Esophagus muscularis mucosa (tissue), 4 donors: ENCODE results near the gene FAM76B. TPM values are rescaled to one million over a fixed set of nuclear protein-coding genes. Genes with fewer than 3 reads are reported as not detected.

Experiments used
- DNase-seq: peaks from one replicate; pipeline ENCODE4 v3.0.0-alpha.2; 2017; ENCODE audit errors: extremely low spot score
- H3K27ac ChIP-seq, 4 donors: fragments of 200-600 bp; sonication (generic); replicated peaks in 1 of 4; 1 replicate in 3 of 4; 2 replicates in 1 of 4; pipeline ENCODE4 v1.5.1; 2016 to 2019; ENCODE audit warnings: mild to moderate bottlenecking in 1 of 4
- H3K27me3 ChIP-seq, 4 donors: fragments of 200-600 bp; sonication (generic); one replicate each; pipeline versions ENCODE4 v1.5.1 to v1.6.0; 2016 to 2019
- H3K36me3 ChIP-seq, 4 donors: fragments of 200-600 bp; sonication (generic); one replicate each; pipeline ENCODE4 v1.5.1; 2016 to 2019
- H3K4me1 ChIP-seq, 4 donors: fragments of 200-600 bp; sonication (generic); one replicate each; pipeline ENCODE4 v1.5.1; 2016 to 2019
- H3K4me3 ChIP-seq, 4 donors: fragments of 200-600 bp; sonication (generic); 1 replicate in 2 of 4; 2 replicates in 2 of 4; pipeline ENCODE4 v1.5.1; 2016 to 2019; ENCODE audit warnings: mild to moderate bottlenecking in 4 of 4, moderate library complexity in 1 of 4
- H3K9me3 ChIP-seq, 4 donors: fragments of 200-600 bp; sonication (generic); 1 replicate in 3 of 4; 2 replicates in 1 of 4; pipeline ENCODE4 v1.5.1; 2016 to 2019
- EP300 ChIP-seq: sonication (generic); formaldehyde crosslinking; IDR thresholded peaks from one replicate; pipeline ENCODE4 v1.6.1; 2017; ENCODE audit warnings: antibody characterized with exemption
- POLR2A ChIP-seq: fragments of 450-650 bp; IDR thresholded peaks from one replicate; pipeline ENCODE4 v1.6.1; 2017; ENCODE audit warnings: antibody characterized with exemption, moderate library complexity, mild to moderate bottlenecking, low read depth
- POLR2AphosphoS5 ChIP-seq, 2 donors: sonication (generic); formaldehyde crosslinking; IDR thresholded peaks; one replicate each; pipeline ENCODE4 v1.6.1; 2017; ENCODE audit warnings: antibody characterized with exemption in 2 of 2
- WGBS: methylation state at CpG from one replicate; pipeline ENCODE4 v1.1.5; 2018; 5-methylcytosine and 5-hydroxymethylcytosine counted together
- intact Hi-C: fragments of 100-400 bp; cut with DNase I; formaldehyde crosslinking; loops from one replicate; pipeline ENCODE4 v1.15.1; 2023
- total RNA-seq, 4 donors: library from RNA; depleted of rRNA; stranded (reverse); fragments of >200 nt; gene quantifications; one replicate each; pipeline versions ENCODE4 v1.1.0 to v1.2.1, GENCODE V29; 2016
- TF ChIP-seq, protein P1 (sequence below), 3 experiments: fragments of 200-600 bp in 2 of 3; fragments of 450-650 bp in 1 of 3; sonication (generic) in 2 of 3; IDR thresholded peaks; one replicate each; pipeline ENCODE4 v1.5.1; 2017 to 2019; ENCODE audit warnings: antibody characterized with exemption in 3 of 3, mild to moderate bottlenecking in 2 of 3, moderate library complexity in 1 of 3

FAM76B gene
- total RNA-seq, 4 donors from 2014 or later = 11.3 to 30.3 (median 17.0) TPM

DNA sequence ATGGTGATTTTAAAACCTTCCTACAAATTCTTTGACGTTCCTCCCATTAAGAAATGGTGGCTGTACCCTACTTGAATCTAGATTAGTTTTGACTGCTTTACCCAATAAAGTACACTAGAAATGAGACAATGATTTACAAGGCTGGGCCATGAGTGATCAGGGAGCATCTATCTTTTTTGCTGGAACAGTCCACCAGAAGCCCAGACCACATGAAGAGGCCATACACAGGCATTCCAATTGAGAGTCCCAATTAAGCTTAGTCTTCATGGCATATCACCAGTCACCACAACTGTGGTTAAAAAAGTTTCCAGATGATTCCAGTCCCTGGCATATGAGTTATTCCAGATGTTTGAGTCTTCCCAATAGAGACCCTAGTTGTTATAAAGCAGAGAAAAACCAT is 39.5 kb downstream of the FAM76B start:
- Histone ChIP-seq H3K36me3 (no peaks in the 10 kb centered on the region), H3K4me3 (no peak overlapping the region), H3K9me3 (no peaks in the 10 kb centered on the region), H3K4me1 (no peaks in the 10 kb centered on the region), H3K27ac (no peak overlapping the region), H3K27me3 (no peaks in the 10 kb centered on the region)
- 90% methylated on average over 1 of the region's 1 CpG for WGBS
- no peak for DNase-seq
- TF ChIP-seq POLR2A = no peak
- TF ChIP-seq POLR2AphosphoS5 (IDR thresholded peaks at IDR 0.05) = no peak
- no peak for TF ChIP-seq EP300
- TF ChIP-seq, protein P1, sequence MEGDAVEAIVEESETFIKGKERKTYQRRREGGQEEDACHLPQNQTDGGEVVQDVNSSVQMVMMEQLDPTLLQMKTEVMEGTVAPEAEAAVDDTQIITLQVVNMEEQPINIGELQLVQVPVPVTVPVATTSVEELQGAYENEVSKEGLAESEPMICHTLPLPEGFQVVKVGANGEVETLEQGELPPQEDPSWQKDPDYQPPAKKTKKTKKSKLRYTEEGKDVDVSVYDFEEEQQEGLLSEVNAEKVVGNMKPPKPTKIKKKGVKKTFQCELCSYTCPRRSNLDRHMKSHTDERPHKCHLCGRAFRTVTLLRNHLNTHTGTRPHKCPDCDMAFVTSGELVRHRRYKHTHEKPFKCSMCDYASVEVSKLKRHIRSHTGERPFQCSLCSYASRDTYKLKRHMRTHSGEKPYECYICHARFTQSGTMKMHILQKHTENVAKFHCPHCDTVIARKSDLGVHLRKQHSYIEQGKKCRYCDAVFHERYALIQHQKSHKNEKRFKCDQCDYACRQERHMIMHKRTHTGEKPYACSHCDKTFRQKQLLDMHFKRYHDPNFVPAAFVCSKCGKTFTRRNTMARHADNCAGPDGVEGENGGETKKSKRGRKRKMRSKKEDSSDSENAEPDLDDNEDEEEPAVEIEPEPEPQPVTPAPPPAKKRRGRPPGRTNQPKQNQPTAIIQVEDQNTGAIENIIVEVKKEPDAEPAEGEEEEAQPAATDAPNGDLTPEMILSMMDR (IDR thresholded peaks at IDR 0.05) = no peak
- intact Hi-C loops = no loop called here

DNA sequence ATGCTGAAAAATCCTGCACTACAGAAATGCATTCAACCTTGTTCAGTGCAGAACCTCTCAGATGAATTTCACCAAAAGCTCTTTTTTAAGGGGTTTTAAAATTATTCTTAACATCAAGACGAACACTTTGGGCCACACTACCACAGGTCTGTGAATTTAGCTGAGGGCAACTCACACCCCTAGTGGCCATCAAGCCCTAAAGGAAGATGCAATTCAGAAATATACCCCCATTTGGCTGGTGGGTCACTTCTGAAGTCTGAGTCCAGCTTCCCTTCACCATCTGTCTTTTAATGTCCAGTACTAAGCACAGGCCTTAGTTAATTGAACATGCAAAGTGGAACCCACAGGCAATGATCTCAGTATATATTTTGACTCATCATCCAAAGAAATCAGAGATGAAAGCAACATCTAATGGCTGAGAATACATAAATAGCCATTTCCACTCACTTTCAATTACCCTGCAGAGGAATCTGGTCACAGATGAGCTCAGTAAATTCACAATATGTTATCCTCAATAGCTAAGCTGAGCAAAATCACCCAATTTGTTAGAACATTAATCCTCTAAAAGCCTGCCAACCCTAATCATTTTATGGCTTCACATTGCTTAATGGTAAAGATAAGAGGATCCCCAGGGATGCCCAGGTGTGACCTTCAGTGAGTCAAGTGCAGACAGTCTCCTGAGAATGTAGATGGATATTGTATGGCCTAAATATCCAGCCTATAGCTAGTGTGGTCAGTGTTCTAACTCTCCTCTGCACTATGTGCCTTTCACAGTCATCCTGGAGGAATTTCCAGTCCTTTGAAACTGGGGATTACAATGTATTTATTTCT is 50.3 kb downstream of the FAM76B start:
- no peaks in the 10 kb centered on the region for H3K9me3 ChIP-seq
- H3K27ac ChIP-seq = no peak overlapping the region
- TF ChIP-seq, protein P1 (IDR thresholded peaks at IDR 0.05) = no peak
- no peak for TF ChIP-seq EP300
- H3K4me1 ChIP-seq = peaks cover 0 to 2% (median 0%) of the 10 kb centered on the region in 4 donors
- no peaks in the 10 kb centered on the region for H3K27me3 ChIP-seq
- H3K4me3 ChIP-seq = no peak overlapping the region
- DNase-seq = no peak
- H3K36me3 ChIP-seq = no peaks in the 10 kb centered on the region
- intact Hi-C loops = no loop called here
- WGBS = 0% methylated on average over 1 of the region's 1 CpG

DNA sequence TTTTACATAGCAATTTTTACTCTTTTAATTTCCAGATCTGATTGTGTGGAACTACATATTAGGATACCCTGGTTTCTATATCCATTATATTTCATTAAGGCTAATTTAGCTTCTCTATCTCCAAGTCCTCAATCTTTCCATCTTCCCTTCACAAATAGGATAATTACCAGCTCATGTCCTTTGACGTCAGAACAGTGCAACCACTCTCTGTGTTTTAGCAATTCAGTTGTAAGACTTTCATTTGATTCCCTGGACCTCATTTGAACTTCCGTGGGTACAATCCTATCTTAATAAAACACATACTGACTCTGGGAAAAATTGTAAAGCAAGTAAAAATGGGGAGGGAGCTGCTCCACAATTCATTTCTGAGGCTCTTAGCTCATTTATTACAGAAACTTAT is 52.8 kb downstream of the FAM76B start:
- peaks cover 0 to 7% (median 3%) of the 10 kb centered on the region in 4 donors for H3K4me1 ChIP-seq
- no peaks in the 10 kb centered on the region for H3K9me3 ChIP-seq
- H3K4me3 ChIP-seq = no peak overlapping the region
- TF ChIP-seq, protein P1 (IDR thresholded peaks at IDR 0.05) = no peak
- TF ChIP-seq POLR2AphosphoS5 (IDR thresholded peaks at IDR 0.05) (no peak), POLR2A (no peak), EP300 (no peak)
- WGBS = 76% methylated on average over 2 of the region's 2 CpGs
- no peaks in the 10 kb centered on the region for H3K36me3 ChIP-seq
- no peaks in the 10 kb centered on the region for H3K27me3 ChIP-seq
- no peak for DNase-seq
- intact Hi-C loops = no loop called here
- H3K27ac ChIP-seq = no peak overlapping the region

DNA sequence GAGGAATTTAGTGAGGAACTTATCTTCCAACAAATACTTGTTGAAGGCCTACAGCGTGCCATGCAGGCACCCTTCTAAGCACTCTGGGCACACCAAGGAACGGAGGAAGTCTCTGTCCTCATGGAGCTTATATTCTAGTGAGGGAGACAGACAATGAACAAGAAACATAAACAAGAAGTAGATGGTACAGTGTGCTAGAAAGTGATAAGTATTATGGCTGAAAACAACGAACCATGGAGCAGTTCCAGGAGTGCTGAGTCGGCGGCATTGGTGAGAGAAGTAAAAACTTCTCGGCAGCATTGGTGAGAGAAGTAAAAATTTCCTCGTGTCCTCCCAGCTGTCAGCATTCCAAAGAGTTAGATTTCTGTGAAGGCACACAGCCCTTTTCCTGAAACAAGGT is 53.2 kb downstream of the FAM76B start:
- Histone ChIP-seq H3K27me3 (no peaks in the 10 kb centered on the region), H3K4me3 (no peak overlapping the region), H3K9me3 (no peaks in the 10 kb centered on the region), H3K36me3 (no peaks in the 10 kb centered on the region), H3K27ac (no peak overlapping the region), H3K4me1 (peaks cover 0 to 7% (median 3%) of the 10 kb centered on the region in 4 donors)
- intact Hi-C loops = no loop called here
- DNase-seq = no peak
- TF ChIP-seq, protein P1 (IDR thresholded peaks at IDR 0.05) = no peak
- TF ChIP-seq POLR2A = no peak
- TF ChIP-seq EP300 = no peak
- TF ChIP-seq POLR2AphosphoS5 (IDR thresholded peaks at IDR 0.05) = no peak
- WGBS = 56% methylated on average over 7 of the region's 7 CpGs
